HCT116 (cell line): Measurements from ENCODE around the gene ZNF692. TPM values are rescaled to one million over a fixed set of nuclear protein-coding genes. Genes with fewer than 3 reads are reported as not detected.

Source experiments
- ATAC-seq: fragments of 200-7000 bp; cut with Tn5 transposase; 2 replicates; pipeline ENCODE4 v1.9.1; 2020; ENCODE audit warnings: mild to moderate bottlenecking, moderate library complexity
- BruUV-seq: library from RNA; stranded (reverse); fragments of 400-500 nt; replicated peaks from 2 replicates; lab custom pipeline; 2021; lab: Mats Ljungman, UMichigan
- CTCF ChIA-PET: fragments of 300-600 bp; sonication (Branson Sonifier 250); formaldehyde crosslinking; loops from one replicate; lab custom pipeline; 2021; ENCODE audit warnings: antibody characterized with exemption; lab: Charles Lee
- POLR2A ChIA-PET: fragments of 300-600, 350-600 bp; sonication (Branson Sonifier 250); formaldehyde crosslinking; loops from one replicate; lab custom pipeline; 2021; ENCODE audit warnings: antibody characterized with exemption; lab: Charles Lee
- RAD21 ChIA-PET, 2 experiments: fragments of 300-600 bp; sonication (Branson Sonifier 250); formaldehyde crosslinking; loops; one replicate each; lab custom pipeline; 2023; ENCODE audit warnings: low total read pairs in 2 of 2; ENCODE audit not compliant: uncharacterized antibody in 2 of 2, unreplicated experiment in 2 of 2, low non-redundant PET in 1 of 2; lab: Charles Lee
- DNase-seq: peaks from one replicate; pipeline ENCODE4 v3.0.0-alpha.2; 2010; ENCODE audit warnings: low read depth, low spot score
- H2AFZ ChIP-seq: fragments of 200-600 bp; shearing (Covaris generic), sonication (generic); 2 replicates; pipeline ENCODE4 v1.6.1; 2017; ENCODE audit warnings: low read depth, mixed run types, mixed read lengths, antibody characterized with exemption, low read length; ENCODE audit not compliant: poor library complexity, severe bottlenecking
- H3K27ac ChIP-seq: 2 replicates; pipeline ENCODE4 v1.5.1; 2012; ENCODE audit warnings: low read depth, low read length
- H3K27me3 ChIP-seq: fragments of 200-600 bp; sonication (generic); 2 replicates; pipeline ENCODE4 v1.6.1; 2016; ENCODE audit warnings: mixed run types, low read length, mixed read lengths; ENCODE audit not compliant: insufficient read depth
- H3K36me3 ChIP-seq, 2 experiments: fragments of 200-500 bp in 1 of 2; fragments of 200-600 bp in 1 of 2; sonication (Bioruptor generic) in 1 of 2; sonication (generic) in 1 of 2; 2 replicates each; pipeline versions ENCODE4 v1.5.1 to v1.6.1; 2014 to 2016; ENCODE audit warnings: low read length in 2 of 2, inconsistent platforms in 1 of 2, mixed read lengths in 1 of 2, mixed run types in 1 of 2; ENCODE audit not compliant: insufficient read depth in 2 of 2, control insufficient read depth in 1 of 2
- H3K4me1 ChIP-seq, 2 experiments: fragments of 200-600 bp in 1 of 2; sonication (generic) in 1 of 2; 2 replicates each; pipeline versions ENCODE4 v1.5.1 to v1.6.1; 2012 to 2017; ENCODE audit warnings: low read length in 2 of 2, inconsistent platforms in 1 of 2, mild to moderate bottlenecking in 1 of 2, mixed read lengths in 1 of 2, mixed run types in 1 of 2, moderate library complexity in 1 of 2; ENCODE audit not compliant: insufficient read depth in 2 of 2, control insufficient read depth in 1 of 2
- H3K4me2 ChIP-seq: fragments of 200-600 bp; sonication (generic); 2 replicates; pipeline ENCODE4 v1.6.1; 2017; ENCODE audit warnings: mixed run types, low read length, mixed read lengths
- H3K4me3 ChIP-seq, 2 experiments: fragments of 200-600 bp in 1 of 2; sonication (generic) in 1 of 2; replicated peaks in 1 of 2; 2 replicates each; pipeline ENCODE4 v1.5.1; 2011 to 2016; ENCODE audit warnings: low read length in 2 of 2, control low read depth in 1 of 2, low read depth in 1 of 2, mild to moderate bottlenecking in 1 of 2, mixed read lengths in 1 of 2, mixed run types in 1 of 2
- H3K79me2 ChIP-seq: fragments of 200-600 bp; sonication (generic); 2 replicates; pipeline ENCODE4 v1.6.1; 2017; ENCODE audit warnings: mild to moderate bottlenecking, mixed run types, low read length, moderate library complexity, mixed read lengths; ENCODE audit not compliant: insufficient read depth
- H3K9ac ChIP-seq: fragments of 200-600 bp; sonication (generic); 2 replicates; pipeline ENCODE4 v1.6.1; 2016; ENCODE audit warnings: low read length, mixed read lengths
- H3K9me2 ChIP-seq: fragments of 200-600 bp; sonication (generic), shearing (Covaris generic); 2 replicates; pipeline ENCODE4 v1.6.1; 2017; ENCODE audit warnings: mixed run types, mild to moderate bottlenecking, moderate library complexity; ENCODE audit not compliant: insufficient read depth
- H3K9me3 ChIP-seq, 2 experiments: fragments of 200-500 bp in 1 of 2; fragments of 200-600 bp in 1 of 2; sonication (Bioruptor generic) in 1 of 2; sonication (generic) in 1 of 2; 2 replicates each; pipeline ENCODE4 v1.6.1; 2014 to 2017; ENCODE audit warnings: low read length in 2 of 2, mixed read lengths in 2 of 2, inconsistent platforms in 1 of 2, low read depth in 1 of 2, mild to moderate bottlenecking in 1 of 2, mixed run types in 1 of 2, moderate library complexity in 1 of 2; ENCODE audit not compliant: control insufficient read depth in 1 of 2, insufficient read depth in 1 of 2
- H4K20me1 ChIP-seq: fragments of 200-600 bp; sonication (generic), shearing (Covaris generic); 2 replicates; pipeline ENCODE4 v1.6.1; 2017; ENCODE audit warnings: mixed run types, mild to moderate bottlenecking, moderate library complexity; ENCODE audit not compliant: insufficient read depth
- CEBPB ChIP-seq: IDR thresholded peaks from 2 replicates; pipeline ENCODE4 v1.6.1; 2012; ENCODE audit warnings: low read depth
- EGR1 ChIP-seq: IDR thresholded peaks from 2 replicates; pipeline ENCODE4 v1.6.1; 2012; ENCODE audit warnings: low read depth
- EZH2 ChIP-seq: fragments of 200-600 bp; sonication (generic); IDR thresholded peaks from 2 replicates; pipeline ENCODE4 v1.6.1; 2017; ENCODE audit warnings: antibody characterized with exemption, mixed run types
- EZH2phosphoT487 ChIP-seq: fragments of 200-600 bp; IDR thresholded peaks from 2 replicates; pipeline ENCODE4 v1.6.1; 2018; ENCODE audit warnings: antibody characterized with exemption, borderline replicate concordance
- FOSL1 ChIP-seq: IDR thresholded peaks from 2 replicates; pipeline ENCODE4 v1.6.1; 2012; ENCODE audit warnings: low read depth
- POLR2AphosphoS5 ChIP-seq: IDR thresholded peaks from 2 replicates; pipeline ENCODE4 v1.6.1; 2011; ENCODE audit warnings: mild to moderate bottlenecking, low read depth, low read length, moderate library complexity
- RAD21 ChIP-seq: IDR thresholded peaks from 2 replicates; pipeline ENCODE4 v1.6.1; 2012; ENCODE audit warnings: low read depth, mild to moderate bottlenecking
- SIN3A ChIP-seq: IDR thresholded peaks from 2 replicates; pipeline ENCODE4 v1.6.1; 2012; ENCODE audit warnings: low read depth
- SP1 ChIP-seq: IDR thresholded peaks from 2 replicates; pipeline ENCODE4 v1.6.1; 2012; ENCODE audit warnings: low read depth
- ZNF274 ChIP-seq: fragments of 200-500 bp; sonication (Bioruptor generic); IDR thresholded peaks from 2 replicates; pipeline ENCODE4 v1.6.1; 2014; ENCODE audit warnings: mild to moderate bottlenecking, low read depth, low read length, inconsistent platforms
- intact Hi-C: fragments of 100-400 bp; cut with micrococcal nuclease; formaldehyde crosslinking; loops from 2 replicates; pipeline ENCODE4 v1.10.0; 2022
- total RNA-seq: library from RNA; stranded (reverse); gene quantifications from one replicate; pipeline ENCODE4 v1.2.1, GENCODE V29; 2021; ENCODE audit not compliant: unreplicated experiment
- TF ChIP-seq, protein P1 (sequence below): IDR thresholded peaks from 2 replicates; pipeline ENCODE4 v1.6.1; 2012; ENCODE audit warnings: low read depth
- TF ChIP-seq, protein P2 (sequence below): IDR thresholded peaks from 2 replicates; pipeline ENCODE4 v1.6.1; 2012
- TF ChIP-seq, protein P3 (sequence below): IDR thresholded peaks from 2 replicates; pipeline ENCODE4 v1.6.1; 2011; ENCODE audit warnings: mild to moderate bottlenecking, low read length, moderate library complexity; ENCODE audit not compliant: insufficient replicate concordance; ENCODE audit errors: extremely low read depth
- TF ChIP-seq, protein P4 (sequence below), 3 experiments: fragments of 200-600 bp in 1 of 3; sonication (generic) in 1 of 3; IDR thresholded peaks in 2 of 3; conservative IDR thresholded peaks in 1 of 3; 2 replicates each; pipeline ENCODE4 v1.5.1; 2012 to 2017; ENCODE audit warnings: low read depth in 2 of 3, low read length in 2 of 3, antibody characterized with exemption in 1 of 3, borderline replicate concordance in 1 of 3, control low read depth in 1 of 3, mild to moderate bottlenecking in 1 of 3, mixed read lengths in 1 of 3, mixed run types in 1 of 3, moderate library complexity in 1 of 3; ENCODE audit not compliant: insufficient read depth in 1 of 3

ZNF692 gene
- total RNA-seq, 1 experiment from 2014 or later: 76.2 TPM

DNA sequence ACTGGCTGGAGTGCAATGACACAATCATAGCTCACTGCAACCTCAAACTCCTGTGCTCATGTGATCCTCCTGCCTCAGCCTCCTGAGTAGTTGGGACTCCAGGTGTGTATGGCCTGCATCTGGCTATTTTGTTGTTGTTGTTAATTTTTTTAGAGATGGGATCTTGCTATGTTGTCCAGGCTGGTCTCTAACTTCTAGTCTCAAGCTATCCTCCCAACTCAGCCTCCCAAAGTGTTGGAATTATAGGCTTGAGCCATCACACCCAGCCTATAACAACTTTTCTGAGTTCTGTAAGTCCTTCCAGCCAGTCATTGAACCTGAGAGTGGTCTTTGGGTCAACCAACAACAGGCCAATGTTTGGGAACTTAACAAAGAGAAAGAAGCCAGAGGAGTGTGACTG is 36.0 kb upstream of the ZNF692 start:
- Histone ChIP-seq H3K9me2 (no peaks in the 10 kb centered on the region), H3K9ac (no peak overlapping the region), H3K27me3 (no peaks in the 10 kb centered on the region), H4K20me1 (no peaks in the 10 kb centered on the region), H3K9me3 (no peaks in the 10 kb centered on the region), H3K4me2 (no peak overlapping the region), H3K4me3 (no peak overlapping the region), H3K4me1 (no peaks in the 10 kb centered on the region), H3K79me2 (no peaks in the 10 kb centered on the region), H3K27ac (no peak overlapping the region), H2AFZ (no peak overlapping the region), H3K36me3 (no peaks in the 10 kb centered on the region)
- intact Hi-C loops: no loop called here
- ChIA-PET RAD21 (no interaction called here), CTCF (no interaction called here), POLR2A (no interaction called here)
- no TSS peak for BruUV-seq
- no peak for DNase-seq
- no peak for ATAC-seq
- TF ChIP-seq, protein P1, sequence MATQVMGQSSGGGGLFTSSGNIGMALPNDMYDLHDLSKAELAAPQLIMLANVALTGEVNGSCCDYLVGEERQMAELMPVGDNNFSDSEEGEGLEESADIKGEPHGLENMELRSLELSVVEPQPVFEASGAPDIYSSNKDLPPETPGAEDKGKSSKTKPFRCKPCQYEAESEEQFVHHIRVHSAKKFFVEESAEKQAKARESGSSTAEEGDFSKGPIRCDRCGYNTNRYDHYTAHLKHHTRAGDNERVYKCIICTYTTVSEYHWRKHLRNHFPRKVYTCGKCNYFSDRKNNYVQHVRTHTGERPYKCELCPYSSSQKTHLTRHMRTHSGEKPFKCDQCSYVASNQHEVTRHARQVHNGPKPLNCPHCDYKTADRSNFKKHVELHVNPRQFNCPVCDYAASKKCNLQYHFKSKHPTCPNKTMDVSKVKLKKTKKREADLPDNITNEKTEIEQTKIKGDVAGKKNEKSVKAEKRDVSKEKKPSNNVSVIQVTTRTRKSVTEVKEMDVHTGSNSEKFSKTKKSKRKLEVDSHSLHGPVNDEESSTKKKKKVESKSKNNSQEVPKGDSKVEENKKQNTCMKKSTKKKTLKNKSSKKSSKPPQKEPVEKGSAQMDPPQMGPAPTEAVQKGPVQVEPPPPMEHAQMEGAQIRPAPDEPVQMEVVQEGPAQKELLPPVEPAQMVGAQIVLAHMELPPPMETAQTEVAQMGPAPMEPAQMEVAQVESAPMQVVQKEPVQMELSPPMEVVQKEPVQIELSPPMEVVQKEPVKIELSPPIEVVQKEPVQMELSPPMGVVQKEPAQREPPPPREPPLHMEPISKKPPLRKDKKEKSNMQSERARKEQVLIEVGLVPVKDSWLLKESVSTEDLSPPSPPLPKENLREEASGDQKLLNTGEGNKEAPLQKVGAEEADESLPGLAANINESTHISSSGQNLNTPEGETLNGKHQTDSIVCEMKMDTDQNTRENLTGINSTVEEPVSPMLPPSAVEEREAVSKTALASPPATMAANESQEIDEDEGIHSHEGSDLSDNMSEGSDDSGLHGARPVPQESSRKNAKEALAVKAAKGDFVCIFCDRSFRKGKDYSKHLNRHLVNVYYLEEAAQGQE: no peak
- TF ChIP-seq EGR1: no peak
- no peak for TF ChIP-seq SIN3A
- TF ChIP-seq ZNF274: no peak
- TF ChIP-seq RAD21: no peak
- TF ChIP-seq, protein P2, sequence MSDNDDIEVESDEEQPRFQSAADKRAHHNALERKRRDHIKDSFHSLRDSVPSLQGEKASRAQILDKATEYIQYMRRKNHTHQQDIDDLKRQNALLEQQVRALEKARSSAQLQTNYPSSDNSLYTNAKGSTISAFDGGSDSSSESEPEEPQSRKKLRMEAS: no peak
- TF ChIP-seq EZH2phosphoT487: no peak
- TF ChIP-seq, protein P3, sequence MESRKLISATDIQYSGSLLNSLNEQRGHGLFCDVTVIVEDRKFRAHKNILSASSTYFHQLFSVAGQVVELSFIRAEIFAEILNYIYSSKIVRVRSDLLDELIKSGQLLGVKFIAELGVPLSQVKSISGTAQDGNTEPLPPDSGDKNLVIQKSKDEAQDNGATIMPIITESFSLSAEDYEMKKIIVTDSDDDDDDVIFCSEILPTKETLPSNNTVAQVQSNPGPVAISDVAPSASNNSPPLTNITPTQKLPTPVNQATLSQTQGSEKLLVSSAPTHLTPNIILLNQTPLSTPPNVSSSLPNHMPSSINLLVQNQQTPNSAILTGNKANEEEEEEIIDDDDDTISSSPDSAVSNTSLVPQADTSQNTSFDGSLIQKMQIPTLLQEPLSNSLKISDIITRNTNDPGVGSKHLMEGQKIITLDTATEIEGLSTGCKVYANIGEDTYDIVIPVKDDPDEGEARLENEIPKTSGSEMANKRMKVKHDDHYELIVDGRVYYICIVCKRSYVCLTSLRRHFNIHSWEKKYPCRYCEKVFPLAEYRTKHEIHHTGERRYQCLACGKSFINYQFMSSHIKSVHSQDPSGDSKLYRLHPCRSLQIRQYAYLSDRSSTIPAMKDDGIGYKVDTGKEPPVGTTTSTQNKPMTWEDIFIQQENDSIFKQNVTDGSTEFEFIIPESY: no peak
- no peak for TF ChIP-seq FOSL1
- TF ChIP-seq CEBPB: no peak
- no peak for TF ChIP-seq SP1
- TF ChIP-seq EZH2: no peak
- TF ChIP-seq, protein P4, sequence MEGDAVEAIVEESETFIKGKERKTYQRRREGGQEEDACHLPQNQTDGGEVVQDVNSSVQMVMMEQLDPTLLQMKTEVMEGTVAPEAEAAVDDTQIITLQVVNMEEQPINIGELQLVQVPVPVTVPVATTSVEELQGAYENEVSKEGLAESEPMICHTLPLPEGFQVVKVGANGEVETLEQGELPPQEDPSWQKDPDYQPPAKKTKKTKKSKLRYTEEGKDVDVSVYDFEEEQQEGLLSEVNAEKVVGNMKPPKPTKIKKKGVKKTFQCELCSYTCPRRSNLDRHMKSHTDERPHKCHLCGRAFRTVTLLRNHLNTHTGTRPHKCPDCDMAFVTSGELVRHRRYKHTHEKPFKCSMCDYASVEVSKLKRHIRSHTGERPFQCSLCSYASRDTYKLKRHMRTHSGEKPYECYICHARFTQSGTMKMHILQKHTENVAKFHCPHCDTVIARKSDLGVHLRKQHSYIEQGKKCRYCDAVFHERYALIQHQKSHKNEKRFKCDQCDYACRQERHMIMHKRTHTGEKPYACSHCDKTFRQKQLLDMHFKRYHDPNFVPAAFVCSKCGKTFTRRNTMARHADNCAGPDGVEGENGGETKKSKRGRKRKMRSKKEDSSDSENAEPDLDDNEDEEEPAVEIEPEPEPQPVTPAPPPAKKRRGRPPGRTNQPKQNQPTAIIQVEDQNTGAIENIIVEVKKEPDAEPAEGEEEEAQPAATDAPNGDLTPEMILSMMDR (IDR thresholded peaks at IDR 0.05 in 2 of 3, conservative IDR thresholded peaks at IDR 0.05 in 1 of 3; ENCODE audit: borderline replicate concordance in 1 of 3, insufficient read depth in 1 of 3, low read depth in 2 of 3, low read length in 2 of 3): no peak
- no peak for TF ChIP-seq POLR2AphosphoS5
